ENCODE results near the gene HDLBP. TPM values are rescaled to one million over a fixed set of nuclear protein-coding genes. Genes with fewer than 3 reads are reported as not detected.
A peak's percentile ranks its signal among the peaks of the same experiment; 100 is the strongest.

Gene HDLBP
- total and polyA plus RNA-seq, 2 experiments from 2014 or later: 613 to 711 TPM

DNA sequence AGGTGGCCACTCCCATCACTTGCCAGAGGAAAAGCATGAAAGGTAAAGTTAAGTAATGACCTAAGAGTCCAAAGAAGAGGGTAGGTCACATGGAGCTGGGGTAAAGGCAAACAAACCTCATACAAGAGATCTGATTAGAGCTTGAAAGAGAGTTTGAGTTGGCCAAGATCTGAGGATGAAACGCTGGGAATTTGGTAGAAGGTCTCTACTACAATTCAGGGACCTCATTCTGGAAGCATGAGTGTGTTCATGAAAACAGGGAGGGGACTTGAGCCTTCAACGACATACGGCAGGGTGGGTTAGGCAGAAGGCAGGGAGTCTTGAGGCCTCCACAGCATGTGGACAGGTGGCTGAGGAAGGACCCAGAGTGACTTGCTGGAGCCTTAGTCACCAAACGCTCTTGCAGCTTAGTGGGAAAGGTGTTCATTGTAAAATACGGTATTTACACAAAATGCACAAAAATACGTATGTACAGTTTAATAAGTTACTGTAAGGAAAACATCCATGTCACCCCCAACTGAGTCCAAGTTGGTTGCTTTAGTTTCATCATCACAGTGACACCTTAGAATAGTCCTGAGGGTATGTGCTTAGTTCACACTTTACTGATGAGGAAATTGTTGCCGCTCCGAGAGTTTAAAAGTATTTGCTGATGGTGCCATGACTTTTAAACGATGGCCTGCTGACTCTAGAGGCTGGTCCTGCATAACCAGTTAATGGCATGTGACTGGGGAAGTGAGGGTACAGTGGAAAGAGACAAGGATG is 35.6 kb upstream of the HDLBP start:
- Histone ChIP-seq H3K36me3 (ENCODE audit: low read depth) (peaks cover 70% of the 10 kb centered on the region), H3K4me2 (ENCODE audit: unreplicated experiment) (no peak overlapping the region), H3K4me3 (no peak overlapping the region), H2AFZ (no peak overlapping the region), H3F3A (ENCODE audit: insufficient read depth) (peaks cover 65% of the 10 kb centered on the region), H3K9me3 (ENCODE audit: low read depth) (no peaks in the 10 kb centered on the region), H3K27ac (no peak overlapping the region), H4K20me1 (ENCODE audit: insufficient read depth) (no peaks in the 10 kb centered on the region), H3K9me2 (ENCODE audit: insufficient read depth) (no peaks in the 10 kb centered on the region), H3K9ac (no peak overlapping the region), H3K4me1 (ENCODE audit: insufficient read depth) (peaks cover 7% of the 10 kb centered on the region; the same call in 1 of the 2 replicates), H3K79me2 (ENCODE audit: insufficient read depth) (peaks cover 19% of the 10 kb centered on the region), H3K27me3 (replicated peaks; ENCODE audit: insufficient read depth) (no peaks in the 10 kb centered on the region)
- TF ChIP-seq EZH2phosphoT487 (IDR thresholded peaks at IDR 0.05; ENCODE audit: insufficient read depth, low read depth): no peak
- TF ChIP-seq EZH2 (IDR thresholded peaks at IDR 0.05; ENCODE audit: insufficient read depth, poor library complexity, severe bottlenecking): no peak
- in situ Hi-C loops (cut with MboI): no loop called here
- DNase-seq: no peak
- WGBS, 2 experiments (ENCODE audit: low coverage in 1 of 2, low lambda C conversion rate in 2 of 2, missing lambda C conversion rate in 2 of 2): 90% methylated on average over 9 of the region's 9 CpGs

DNA sequence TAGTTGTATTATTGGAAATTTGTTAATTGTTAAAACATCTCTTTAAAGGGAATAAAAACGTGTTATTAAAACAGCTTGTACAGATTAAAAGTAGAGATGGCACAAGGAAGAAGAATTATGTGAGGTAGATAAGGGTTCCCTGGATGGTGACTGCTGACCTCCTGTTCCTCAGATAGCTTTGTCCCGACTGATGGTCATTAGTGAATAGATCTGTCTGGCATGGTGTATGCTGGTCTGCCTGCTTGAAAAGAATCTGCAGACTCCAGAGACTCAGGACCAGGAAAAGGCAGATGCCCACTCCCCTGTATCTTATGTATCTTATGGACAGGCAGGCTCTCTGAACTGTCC is 35.0 kb upstream of the HDLBP start:
- no peak for TF ChIP-seq EZH2 (IDR thresholded peaks at IDR 0.05; ENCODE audit: insufficient read depth, poor library complexity, severe bottlenecking)
- no peak for TF ChIP-seq EZH2phosphoT487 (IDR thresholded peaks at IDR 0.05; ENCODE audit: insufficient read depth, low read depth)
- Histone ChIP-seq H3K9me2 (ENCODE audit: insufficient read depth) (no peaks in the 10 kb centered on the region), H3K36me3 (ENCODE audit: low read depth) (peaks cover 76% of the 10 kb centered on the region), H3K9ac (no peak overlapping the region), H4K20me1 (ENCODE audit: insufficient read depth) (no peaks in the 10 kb centered on the region), H3F3A (ENCODE audit: insufficient read depth) (peaks cover 70% of the 10 kb centered on the region), H3K4me3 (no peak overlapping the region), H3K4me2 (ENCODE audit: unreplicated experiment) (no peak overlapping the region), H3K27me3 (replicated peaks; ENCODE audit: insufficient read depth) (no peaks in the 10 kb centered on the region), H3K9me3 (ENCODE audit: low read depth) (no peaks in the 10 kb centered on the region), H2AFZ (no peak overlapping the region), H3K79me2 (ENCODE audit: insufficient read depth) (peaks cover 23% of the 10 kb centered on the region), H3K4me1 (ENCODE audit: insufficient read depth) (peaks cover 12% of the 10 kb centered on the region), H3K27ac (no peak overlapping the region)
- DNase-seq: no peak
- WGBS, 2 experiments (ENCODE audit: low coverage in 1 of 2, low lambda C conversion rate in 2 of 2, missing lambda C conversion rate in 2 of 2): 83 to 85% methylated on average over 2 of the region's 2 CpGs
- in situ Hi-C loops (cut with MboI): no loop called here

DNA sequence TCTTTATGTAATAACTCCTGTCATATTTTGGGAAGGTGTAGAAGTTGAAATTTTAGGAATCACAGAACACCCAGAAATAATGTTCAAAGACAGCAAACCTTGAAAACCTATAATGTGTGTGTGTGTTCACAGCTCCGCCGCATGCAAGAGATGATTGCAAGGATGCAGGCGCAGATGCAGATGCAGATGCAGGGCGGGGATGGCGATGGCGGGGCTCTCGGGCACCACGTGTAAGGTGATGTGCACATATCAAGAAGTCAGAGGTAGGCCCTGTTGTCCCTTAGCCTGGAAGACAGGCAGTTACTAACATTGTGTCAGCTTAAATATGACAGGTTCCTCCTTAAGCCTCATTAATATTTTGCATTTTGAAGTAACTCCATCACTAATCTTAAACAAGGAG is 34.5 kb upstream of the HDLBP start:
- no peaks in the 10 kb centered on the region for H3K9me2 ChIP-seq (ENCODE audit: insufficient read depth)
- DNase-seq: no peak
- no peaks in the 10 kb centered on the region for H4K20me1 ChIP-seq (ENCODE audit: insufficient read depth)
- 97% methylated on average over 8 of the region's 8 CpGs for whole genome bisulfite sequencing, 2 experiments (ENCODE audit: low coverage in 1 of 2, low lambda C conversion rate in 2 of 2, missing lambda C conversion rate in 2 of 2)
- peaks cover 70% of the 10 kb centered on the region for H3F3A ChIP-seq (ENCODE audit: insufficient read depth)
- H3K79me2 ChIP-seq (ENCODE audit: insufficient read depth): peaks cover 23% of the 10 kb centered on the region
- H3K36me3 ChIP-seq (ENCODE audit: low read depth): peaks cover 76% of the 10 kb centered on the region
- peaks cover 17% of the 10 kb centered on the region for H3K4me1 ChIP-seq (ENCODE audit: insufficient read depth)
- H3K9me3 ChIP-seq (ENCODE audit: low read depth): no peaks in the 10 kb centered on the region
- in situ Hi-C loops (cut with MboI): no loop called here
- no peak overlapping the region for H3K9ac ChIP-seq
- H3K27ac ChIP-seq: no peak overlapping the region
- no peak overlapping the region for H3K4me2 ChIP-seq (ENCODE audit: unreplicated experiment)
- TF ChIP-seq EZH2phosphoT487 (IDR thresholded peaks at IDR 0.05; ENCODE audit: insufficient read depth, low read depth) (no peak), EZH2 (IDR thresholded peaks at IDR 0.05; ENCODE audit: insufficient read depth, poor library complexity, severe bottlenecking) (no peak)
- no peak overlapping the region for H3K4me3 ChIP-seq
- no peak overlapping the region for H2AFZ ChIP-seq
- no peaks in the 10 kb centered on the region for H3K27me3 ChIP-seq (replicated peaks; ENCODE audit: insufficient read depth)

DNA sequence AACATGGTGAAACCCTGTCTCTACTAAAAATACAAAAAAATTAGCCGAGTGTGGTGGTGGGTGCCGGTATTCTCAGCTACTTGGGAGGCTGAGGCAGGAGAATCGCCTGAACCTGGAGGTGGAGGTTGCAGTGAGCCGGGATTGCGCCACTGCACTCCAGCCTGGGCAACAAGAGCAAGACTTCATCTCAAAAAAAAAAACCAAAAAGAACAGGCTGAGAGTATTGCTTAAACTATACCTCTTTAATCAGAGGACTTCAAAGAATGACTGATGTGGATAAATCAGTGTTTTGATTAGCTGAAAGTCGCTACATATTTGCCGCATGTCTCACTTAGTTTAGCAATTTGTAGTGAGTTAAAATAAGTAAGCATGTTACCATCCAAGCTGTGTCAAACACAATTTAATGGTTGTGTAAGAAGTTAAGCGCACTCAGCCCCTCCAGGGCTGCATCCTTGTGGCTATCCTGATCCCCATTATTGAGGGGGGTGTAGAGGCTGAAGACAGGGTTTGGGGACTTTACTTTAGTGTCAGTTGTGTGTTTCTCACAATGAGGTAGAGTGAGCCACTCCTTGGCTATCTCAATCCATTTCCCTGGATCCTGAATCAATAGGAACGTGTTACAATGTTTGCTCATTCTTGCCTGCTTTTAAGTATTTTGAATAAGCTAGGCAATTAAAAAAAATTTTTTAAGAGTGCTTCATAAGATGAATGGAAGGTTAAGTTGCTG is 29.6 kb upstream of the HDLBP start:
- Histone ChIP-seq H3K36me3 (ENCODE audit: low read depth) (peaks cover 84% of the 10 kb centered on the region), H3K4me3 (no peak overlapping the region), H3K27me3 (replicated peaks; ENCODE audit: insufficient read depth) (no peaks in the 10 kb centered on the region), H3K4me1 (ENCODE audit: insufficient read depth) (peaks cover 21% of the 10 kb centered on the region), H3K27ac (peak overlapping the region; percentile 67), H2AFZ (no peak overlapping the region), H3F3A (ENCODE audit: insufficient read depth) (peaks cover 62% of the 10 kb centered on the region), H4K20me1 (ENCODE audit: insufficient read depth) (0 out of 2 replicates have a peak, but pooled peaks cover 3% of the 10 kb centered on the region), H3K9me3 (ENCODE audit: low read depth) (no peaks in the 10 kb centered on the region), H3K4me2 (ENCODE audit: unreplicated experiment) (no peak overlapping the region), H3K9ac (no peak overlapping the region), H3K9me2 (ENCODE audit: insufficient read depth) (no peaks in the 10 kb centered on the region), H3K79me2 (ENCODE audit: insufficient read depth) (peaks cover 64% of the 10 kb centered on the region)
- WGBS, 2 experiments (ENCODE audit: low coverage in 1 of 2, low lambda C conversion rate in 2 of 2, missing lambda C conversion rate in 2 of 2): 69 to 73% methylated on average over 9 of the region's 9 CpGs
- no peak for TF ChIP-seq EZH2phosphoT487 (IDR thresholded peaks at IDR 0.05; ENCODE audit: insufficient read depth, low read depth)
- no peak for TF ChIP-seq EZH2 (IDR thresholded peaks at IDR 0.05; ENCODE audit: insufficient read depth, poor library complexity, severe bottlenecking)
- peak; percentile 73 for DNase-seq
- in situ Hi-C loops (cut with MboI): no loop called here
